ENCODE measurements around the gene PLEKHG5.

DNA sequence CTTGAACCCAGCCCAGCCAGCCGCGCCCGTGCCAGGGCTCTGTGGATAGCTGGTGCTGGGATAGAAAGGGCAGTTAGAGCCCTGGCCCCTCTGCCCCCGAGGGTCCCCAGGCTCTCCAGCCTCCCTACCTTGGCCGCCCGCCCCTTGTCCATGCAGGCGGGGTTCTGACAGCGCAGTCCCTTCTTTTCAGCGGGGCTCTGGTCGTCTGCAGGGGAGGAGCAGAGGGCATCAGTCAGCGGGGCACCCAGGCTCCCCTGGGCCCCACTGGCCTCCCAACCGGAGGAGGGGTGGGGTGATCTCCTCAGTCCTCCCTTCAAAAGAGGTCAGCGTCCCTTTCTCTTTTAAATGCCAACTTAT is 4.9 kb upstream of the PLEKHG5 start:
- no peak for TF ChIP-seq CTCF (conservative IDR thresholded peaks at IDR 0.05; ENCODE audit: low read depth, low read length)
- TF ChIP-seq EZH2 (IDR thresholded peaks at IDR 0.05; ENCODE audit: borderline replicate concordance, low read depth, low read length, poor library complexity, severe bottlenecking), result no peak
